Activated naive CD8-positive, alpha-beta T cell treated with anti-CD3 and anti-CD28 coated beads, Interleukin-2, amount 50 U/mL, for 24 hours (primary cell): Measurements from ENCODE around the gene ASB16.
A peak's percentile ranks its signal among the peaks of the same experiment; 100 is the strongest.

Experiments used
- ATAC-seq: fragments of 150-1000 bp; cut with Tn5 transposase; one replicate; pipeline ENCODE4 v1.10.0; 2021
- DNase-seq: peaks from one replicate; pipeline ENCODE4 v3.0.0; 2021
- H3K27ac Mint-ChIP-seq: one replicate; pipeline ENCODE4 v1.8.0; 2021; ENCODE audit warnings: mild to moderate bottlenecking, mixed read lengths
- H3K27me3 Mint-ChIP-seq: one replicate; pipeline ENCODE4 v1.8.0; 2021; ENCODE audit warnings: mixed read lengths
- H3K36me3 Mint-ChIP-seq: one replicate; pipeline ENCODE4 v1.8.0; 2021; ENCODE audit warnings: low read depth, mixed read lengths
- H3K4me1 Mint-ChIP-seq: one replicate; pipeline ENCODE4 v1.8.0; 2021; ENCODE audit warnings: mixed read lengths
- H3K4me3 Mint-ChIP-seq: one replicate; pipeline ENCODE4 v1.8.0; 2021; ENCODE audit warnings: mild to moderate bottlenecking, moderate library complexity, mixed read lengths
- H3K9me3 Mint-ChIP-seq: one replicate; pipeline ENCODE4 v1.8.0; 2021; ENCODE audit warnings: mixed read lengths

ASB16 gene

DNA sequence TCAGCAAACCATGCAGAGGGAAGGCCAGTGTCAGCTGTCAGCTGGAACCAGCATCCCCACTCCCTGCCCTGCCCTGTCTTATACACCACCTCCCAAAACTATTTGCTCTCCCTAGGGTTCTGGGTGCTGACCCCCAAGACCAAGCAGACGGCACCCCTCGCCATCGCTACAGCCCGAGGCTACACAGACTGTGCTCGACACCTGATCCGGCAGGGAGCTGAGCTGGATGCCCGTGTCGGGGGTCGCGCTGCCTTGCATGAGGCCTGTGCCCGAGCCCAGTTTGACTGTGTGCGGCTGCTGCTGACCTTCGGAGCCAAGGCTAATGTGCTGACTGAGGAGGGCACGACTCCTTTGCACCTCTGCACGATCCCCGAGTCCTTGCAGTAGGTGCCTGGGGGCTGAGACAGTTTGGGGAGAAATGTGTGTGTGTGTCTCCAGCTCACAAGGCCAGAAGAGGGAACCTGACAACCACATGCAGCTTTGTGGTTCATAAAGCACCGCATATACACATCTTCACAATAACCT is 1.5 kb downstream of the ASB16 start:
- DNase-seq, result no peak
- peaks cover 7% of the 10 kb centered on the region for H3K36me3 Mint-ChIP-seq
- no peak overlapping the region for H3K4me3 Mint-ChIP-seq
- H3K9me3 Mint-ChIP-seq, result no peaks in the 10 kb centered on the region
- no peak overlapping the region for H3K27ac Mint-ChIP-seq
- ATAC-seq, result no peak
- H3K4me1 Mint-ChIP-seq, result no peaks in the 10 kb centered on the region
- no peaks in the 10 kb centered on the region for H3K27me3 Mint-ChIP-seq

DNA sequence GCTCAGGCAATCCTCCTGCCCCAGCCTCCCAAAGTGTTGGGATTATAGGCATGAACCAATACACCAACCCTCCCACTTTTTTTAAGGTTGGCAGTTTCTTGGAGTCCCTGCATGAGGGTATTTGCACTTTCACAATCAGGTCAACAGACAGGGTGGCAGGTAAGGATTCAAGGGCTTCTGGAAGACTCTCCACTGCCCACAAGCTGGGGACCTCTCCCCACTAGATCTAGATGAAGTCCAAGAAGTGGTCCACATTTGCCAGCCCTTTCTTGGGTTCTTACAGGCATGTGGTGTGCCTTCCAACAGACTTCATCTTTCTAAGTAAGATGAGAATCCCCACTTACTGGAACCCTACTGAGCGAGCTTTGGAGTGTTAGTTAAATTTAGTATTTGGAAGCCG is 3.9 kb downstream of the ASB16 start:
- DNase-seq (no peak), ATAC-seq (no peak)
- Mint-ChIP-seq H3K4me3 (no peak overlapping the region), H3K27me3 (no peaks in the 10 kb centered on the region), H3K9me3 (no peaks in the 10 kb centered on the region), H3K4me1 (no peaks in the 10 kb centered on the region), H3K27ac (no peak overlapping the region), H3K36me3 (peaks cover 10% of the 10 kb centered on the region)

DNA sequence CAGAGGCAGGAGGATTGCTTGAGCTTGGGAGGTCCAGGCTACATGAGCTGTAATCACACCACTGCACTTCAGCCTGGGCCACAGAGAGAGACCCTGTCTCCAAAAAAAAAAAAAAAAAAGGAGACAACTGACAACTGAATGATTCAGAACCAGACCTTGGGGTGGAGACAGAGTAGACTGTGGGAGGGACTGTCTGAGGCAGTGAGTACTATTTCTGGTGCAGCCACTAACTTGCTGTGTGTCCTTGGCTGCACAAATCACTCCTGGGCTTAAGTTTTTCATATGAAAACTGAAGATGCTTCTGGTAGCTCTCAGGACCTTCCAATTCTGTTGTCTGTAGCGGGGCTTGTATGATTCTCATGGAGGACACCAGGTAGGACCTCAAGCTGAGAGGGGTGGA is 5.8 kb downstream of the ASB16 start:
- Mint-ChIP-seq H3K4me1 (no peaks in the 10 kb centered on the region), H3K4me3 (no peak overlapping the region), H3K9me3 (no peaks in the 10 kb centered on the region), H3K27ac (no peak overlapping the region), H3K27me3 (no peaks in the 10 kb centered on the region), H3K36me3 (peaks cover 10% of the 10 kb centered on the region)
- ATAC-seq (peak; percentile 30), DNase-seq (no peak)

DNA sequence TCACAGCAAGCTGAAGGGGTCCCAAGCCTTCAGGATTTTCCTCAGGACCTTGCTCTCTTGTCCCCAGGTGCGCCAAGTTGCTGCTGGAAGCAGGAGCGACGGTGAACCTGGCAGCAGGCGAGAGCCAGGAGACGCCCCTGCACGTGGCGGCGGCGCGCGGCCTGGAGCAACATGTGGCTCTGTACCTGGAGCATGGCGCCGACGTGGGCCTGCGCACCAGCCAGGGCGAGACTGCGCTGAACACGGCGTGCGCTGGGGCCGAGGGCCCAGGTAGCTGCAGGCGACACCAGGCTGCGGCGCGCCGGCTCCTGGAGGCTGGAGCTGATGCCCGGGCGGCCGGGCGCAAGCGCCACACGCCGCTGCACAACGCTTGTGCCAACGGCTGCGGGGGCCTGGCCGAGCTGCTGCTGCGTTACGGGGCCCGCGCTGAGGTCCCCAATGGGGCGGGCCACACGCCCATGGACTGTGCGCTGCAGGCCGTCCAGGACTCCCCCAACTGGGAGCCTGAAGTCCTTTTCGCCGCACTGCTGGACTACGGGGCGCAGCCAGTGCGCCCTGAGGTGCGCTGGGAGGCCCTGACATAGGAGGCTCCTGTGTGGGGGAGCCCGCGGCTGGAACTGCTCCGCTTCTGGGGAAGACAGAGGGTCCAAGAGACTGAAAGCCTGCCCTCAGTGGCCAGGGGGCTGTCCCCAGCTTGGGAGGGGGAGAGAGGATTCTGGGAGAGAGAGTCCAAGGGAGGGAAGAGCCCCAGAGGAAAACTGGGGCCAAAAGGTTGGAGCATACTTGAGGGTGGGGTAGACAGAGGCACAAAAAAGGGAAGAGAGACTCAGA is 6.4 kb downstream of the ASB16 start:
- peaks cover 16% of the 10 kb centered on the region for H3K36me3 Mint-ChIP-seq
- DNase-seq (no peak), ATAC-seq (peak; percentile 25)
- H3K9me3 Mint-ChIP-seq, result no peaks in the 10 kb centered on the region
- no peaks in the 10 kb centered on the region for H3K27me3 Mint-ChIP-seq
- H3K27ac Mint-ChIP-seq, result no peak overlapping the region
- no peak overlapping the region for H3K4me3 Mint-ChIP-seq
- H3K4me1 Mint-ChIP-seq, result no peaks in the 10 kb centered on the region

DNA sequence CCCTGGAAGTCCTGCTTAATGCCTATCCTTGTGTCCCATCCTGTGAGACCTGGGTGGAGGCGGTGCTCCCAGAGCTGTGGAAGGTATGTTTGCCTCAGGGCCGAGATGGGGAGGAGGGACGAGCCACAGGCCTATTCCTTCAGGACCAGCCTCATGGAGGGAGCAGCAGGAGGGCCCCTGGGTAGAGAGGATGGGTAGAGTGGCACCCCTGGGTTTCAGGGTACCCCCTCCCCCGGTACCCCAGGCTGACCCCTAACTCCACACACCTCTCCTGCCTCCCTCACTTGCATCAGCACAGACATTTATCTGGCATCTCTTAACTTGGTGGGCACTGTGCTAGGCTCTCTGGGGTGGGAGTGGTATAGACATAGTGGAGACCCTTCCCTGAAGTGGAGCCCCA is 7.1 kb downstream of the ASB16 start:
- Mint-ChIP-seq H3K9me3 (no peaks in the 10 kb centered on the region), H3K27ac (no peak overlapping the region), H3K27me3 (no peaks in the 10 kb centered on the region), H3K36me3 (peaks cover 19% of the 10 kb centered on the region), H3K4me3 (no peak overlapping the region), H3K4me1 (no peaks in the 10 kb centered on the region)
- ATAC-seq, result no peak
- no peak for DNase-seq

DNA sequence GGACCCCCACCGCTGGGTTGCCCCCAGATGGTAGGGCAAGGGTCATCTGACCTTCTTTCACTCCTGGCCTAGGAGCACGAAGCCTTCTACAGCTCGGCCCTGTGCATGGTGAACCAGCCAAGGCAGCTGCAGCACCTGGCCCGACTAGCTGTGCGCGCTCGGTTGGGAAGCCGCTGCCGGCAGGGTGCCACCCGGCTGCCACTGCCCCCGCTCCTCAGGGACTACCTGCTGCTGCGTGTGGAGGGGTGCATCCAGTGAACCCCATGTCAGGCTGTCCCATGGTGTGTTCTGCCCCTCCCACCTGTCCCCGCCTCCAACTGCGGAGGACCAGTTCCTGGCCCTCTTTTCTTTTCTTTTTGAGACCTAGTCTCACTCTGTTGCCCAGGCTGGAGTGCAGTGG is 7.6 kb downstream of the ASB16 start:
- H3K36me3 Mint-ChIP-seq, result peaks cover 19% of the 10 kb centered on the region
- no peaks in the 10 kb centered on the region for H3K9me3 Mint-ChIP-seq
- ATAC-seq (no peak), DNase-seq (no peak)
- no peaks in the 10 kb centered on the region for H3K4me1 Mint-ChIP-seq
- no peak overlapping the region for H3K27ac Mint-ChIP-seq
- H3K27me3 Mint-ChIP-seq, result no peaks in the 10 kb centered on the region
- no peak overlapping the region for H3K4me3 Mint-ChIP-seq

DNA sequence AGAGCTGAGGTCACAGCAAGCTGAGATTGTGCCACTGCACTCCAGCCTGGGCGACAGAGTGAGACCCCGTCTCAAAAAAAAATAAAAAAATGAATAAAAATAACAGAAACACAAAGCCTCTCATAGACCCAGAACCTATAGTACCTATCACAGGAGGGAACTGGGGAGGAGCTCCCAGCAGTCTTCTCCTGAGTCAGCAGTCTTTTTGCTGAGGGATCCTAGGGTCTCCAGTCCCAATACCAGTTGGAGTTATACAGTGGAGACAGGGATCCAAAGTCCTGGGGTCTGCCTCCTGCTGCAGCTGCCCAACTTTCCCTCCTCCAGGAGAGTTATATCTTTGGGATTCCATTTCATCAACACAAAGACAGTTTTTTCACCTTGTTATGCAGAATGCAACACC is 12.5 kb downstream of the ASB16 start:
- Mint-ChIP-seq H3K9me3 (no peaks in the 10 kb centered on the region), H3K36me3 (peaks cover 17% of the 10 kb centered on the region), H3K4me3 (no peak overlapping the region), H3K4me1 (peaks cover 28% of the 10 kb centered on the region), H3K27me3 (no peaks in the 10 kb centered on the region), H3K27ac (no peak overlapping the region)
- DNase-seq (no peak), ATAC-seq (no peak)

DNA sequence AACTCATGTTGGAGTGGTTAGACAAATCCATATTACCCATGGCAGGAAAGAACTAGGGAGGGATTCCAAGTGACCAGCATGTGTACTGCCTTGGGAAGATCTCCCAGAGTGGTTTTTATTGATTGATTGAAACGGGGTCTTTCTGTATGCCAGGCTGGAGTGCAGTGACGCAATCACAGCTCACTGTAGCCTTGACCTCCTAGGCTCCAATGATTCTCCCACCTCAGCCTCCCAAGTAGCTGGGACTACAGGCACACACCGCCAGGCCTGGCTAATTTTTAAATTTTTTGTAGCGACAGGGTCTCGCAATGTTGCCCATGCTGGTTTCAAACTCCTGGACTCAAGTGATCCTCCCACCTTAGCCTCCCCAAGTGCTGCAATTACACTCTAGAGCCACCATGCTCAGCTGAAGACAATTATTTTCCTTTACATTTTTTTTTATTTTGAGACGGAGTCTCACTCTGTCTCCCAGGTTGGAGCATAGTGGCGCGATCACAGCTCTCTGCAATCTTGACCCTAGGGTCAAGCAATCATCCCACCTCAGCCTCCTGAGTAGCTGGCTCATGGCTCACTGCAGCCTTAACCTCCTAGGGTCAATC is 13.8 kb downstream of the ASB16 start:
- peak overlapping the region; percentile 99 for H3K4me3 Mint-ChIP-seq
- H3K36me3 Mint-ChIP-seq, result peaks cover 14% of the 10 kb centered on the region

DNA sequence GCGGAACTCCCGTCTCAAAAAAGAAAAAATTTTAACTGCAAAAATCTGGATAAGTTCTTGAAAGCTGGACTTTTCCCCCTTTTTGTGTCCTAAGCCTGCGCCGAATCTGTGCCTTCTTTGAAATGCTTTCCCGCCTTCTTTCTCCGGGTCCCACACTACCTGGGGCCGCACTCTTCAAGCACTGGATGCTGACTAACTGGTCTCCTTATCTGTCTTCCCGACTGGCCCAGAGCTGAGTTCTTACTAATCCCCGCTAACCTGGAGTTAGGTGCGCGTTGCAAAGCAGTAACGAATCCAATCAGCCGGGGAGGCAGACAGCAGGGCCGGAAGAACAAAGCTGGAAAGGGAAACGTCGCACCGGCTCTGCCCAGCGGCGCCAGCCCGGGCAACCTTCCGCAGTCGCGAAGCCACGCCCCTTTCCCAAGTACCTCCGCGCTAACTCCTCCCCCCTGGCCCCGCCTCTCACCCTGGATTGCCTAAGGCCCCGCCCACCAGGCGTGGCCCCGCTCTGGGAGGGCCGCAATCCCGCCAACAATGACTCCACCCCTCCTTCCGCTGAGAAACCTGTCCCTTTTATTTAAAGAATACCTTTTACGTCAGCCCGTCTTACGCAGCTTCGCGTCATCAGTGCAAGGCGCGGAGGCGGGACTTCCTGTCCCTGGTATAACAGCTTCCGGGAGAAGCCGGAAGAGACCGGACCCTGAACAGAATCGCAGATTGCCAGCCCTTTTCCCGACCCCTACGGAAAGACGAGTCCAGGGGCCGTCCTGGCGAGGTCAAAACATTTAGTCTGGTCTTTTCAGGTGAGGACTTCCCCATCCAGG is 16.0 kb downstream of the ASB16 start, which contains the start of gene TMUB2:
Gene TMUB2 (plus strand): TSS at position 666 of the 824 bp plus-strand sequence. CDS start 737 bp downstream, outside the sequence.
- peak within 1 kb of the TSS; percentile 98 for H3K27ac Mint-ChIP-seq
- peaks cover 16% of the 10 kb centered on the region for H3K36me3 Mint-ChIP-seq
- DNase-seq (peak; percentile 100), ATAC-seq (peak; percentile 83)
- peaks cover 36% of the 10 kb centered on the region for H3K4me1 Mint-ChIP-seq
- no peaks in the 10 kb centered on the region for H3K9me3 Mint-ChIP-seq
- H3K27me3 Mint-ChIP-seq, result no peaks in the 10 kb centered on the region
- peak within 1 kb of the TSS; percentile 99 for H3K4me3 Mint-ChIP-seq

More for the DNA sequence above, 13.8 kb downstream of the ASB16 start:
- no peaks in the 10 kb centered on the region for H3K9me3 Mint-ChIP-seq
- ATAC-seq, result no peak
- no peak for DNase-seq
- peaks cover 36% of the 10 kb centered on the region for H3K4me1 Mint-ChIP-seq
- H3K27me3 Mint-ChIP-seq, result no peaks in the 10 kb centered on the region
- H3K27ac Mint-ChIP-seq, result no peak overlapping the region

DNA sequence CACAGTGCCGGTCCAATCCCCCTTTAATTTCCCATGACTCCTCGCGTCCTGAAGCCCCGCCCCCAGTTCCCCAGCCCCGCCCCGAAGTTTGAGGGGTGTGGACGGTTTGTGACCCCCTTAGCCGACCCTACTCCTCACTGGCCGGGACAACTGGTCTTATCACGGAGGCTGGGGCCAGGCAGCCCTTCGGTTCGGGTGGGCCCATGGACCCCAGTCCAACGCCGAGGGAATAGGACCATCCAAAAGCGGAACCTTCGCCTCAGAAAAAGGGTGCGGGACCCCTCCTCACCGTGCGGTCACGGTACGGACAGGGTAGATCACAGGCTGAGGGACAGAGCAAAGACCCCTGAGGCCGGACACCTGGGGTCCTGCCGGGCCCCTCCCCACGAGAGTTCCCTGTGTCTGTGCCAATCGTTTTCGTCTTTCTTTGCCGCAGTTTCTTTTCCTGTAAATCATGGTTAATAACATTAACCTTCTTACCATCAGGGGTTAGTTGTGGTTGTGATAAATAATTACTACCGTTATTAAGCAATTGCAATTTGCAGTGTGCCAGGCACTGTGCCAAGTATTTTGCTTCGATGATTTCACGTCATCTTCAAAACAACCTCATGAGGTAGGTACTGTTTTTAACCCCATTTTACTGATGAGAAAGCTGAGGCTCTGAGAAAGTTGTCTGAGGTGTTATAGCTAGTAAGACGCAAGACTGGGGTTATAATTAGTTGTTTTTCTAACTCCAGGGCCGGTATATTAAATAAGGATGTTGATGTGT is 16.8 kb downstream of the ASB16 start:
- H3K4me1 Mint-ChIP-seq, result peaks cover 36% of the 10 kb centered on the region
- H3K4me3 Mint-ChIP-seq, result peak overlapping the region; percentile 99
- H3K9me3 Mint-ChIP-seq, result no peaks in the 10 kb centered on the region
- no peaks in the 10 kb centered on the region for H3K27me3 Mint-ChIP-seq
- peaks cover 9% of the 10 kb centered on the region for H3K36me3 Mint-ChIP-seq
- peak overlapping the region; percentile 98 for H3K27ac Mint-ChIP-seq
- peak; percentile 31 for ATAC-seq
- DNase-seq, result no peak

DNA sequence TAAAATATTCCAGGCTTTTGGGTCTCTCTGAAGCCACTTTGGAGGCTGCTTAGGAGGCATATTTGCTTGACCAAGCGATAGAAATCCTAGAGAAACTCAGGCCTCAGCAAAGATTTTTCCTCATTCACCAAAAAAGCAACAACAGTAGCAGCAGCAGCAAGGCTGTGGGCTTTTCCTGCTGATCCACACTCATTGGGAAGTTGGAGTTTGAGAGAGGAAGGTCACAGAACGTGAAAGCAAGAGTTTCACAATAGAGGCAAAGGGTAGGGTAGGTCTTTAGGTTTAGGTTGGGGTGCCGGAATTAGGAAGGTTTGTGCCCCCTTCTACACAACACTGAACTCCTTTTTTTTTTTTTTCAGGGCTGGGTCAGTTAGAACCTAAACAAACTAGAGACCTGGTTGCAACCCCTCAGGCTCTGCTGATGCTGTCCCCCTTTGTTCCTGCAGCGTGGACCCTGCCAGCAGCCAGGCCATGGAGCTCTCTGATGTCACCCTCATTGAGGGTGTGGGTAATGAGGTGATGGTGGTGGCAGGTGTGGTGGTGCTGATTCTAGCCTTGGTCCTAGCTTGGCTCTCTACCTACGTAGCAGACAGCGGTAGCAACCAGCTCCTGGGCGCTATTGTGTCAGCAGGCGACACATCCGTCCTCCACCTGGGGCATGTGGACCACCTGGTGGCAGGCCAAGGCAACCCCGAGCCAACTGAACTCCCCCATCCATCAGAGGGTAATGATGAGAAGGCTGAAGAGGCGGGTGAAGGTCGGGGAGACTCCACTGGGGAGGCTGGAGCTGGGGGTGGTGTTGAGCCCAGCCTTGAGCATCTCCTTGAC is 18.3 kb downstream of the ASB16 start:
- H3K27ac Mint-ChIP-seq, result peak overlapping the region; percentile 49

DNA sequence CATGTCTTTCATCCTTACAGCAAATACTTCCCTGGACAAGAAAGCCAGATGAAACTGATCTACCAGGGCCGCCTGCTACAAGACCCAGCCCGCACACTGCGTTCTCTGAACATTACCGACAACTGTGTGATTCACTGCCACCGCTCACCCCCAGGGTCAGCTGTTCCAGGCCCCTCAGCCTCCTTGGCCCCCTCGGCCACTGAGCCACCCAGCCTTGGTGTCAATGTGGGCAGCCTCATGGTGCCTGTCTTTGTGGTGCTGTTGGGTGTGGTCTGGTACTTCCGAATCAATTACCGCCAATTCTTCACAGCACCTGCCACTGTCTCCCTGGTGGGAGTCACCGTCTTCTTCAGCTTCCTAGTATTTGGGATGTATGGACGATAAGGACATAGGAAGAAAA is 20.0 kb downstream of the ASB16 start:
- Mint-ChIP-seq H3K27ac (peak overlapping the region; percentile 15), H3K4me3 (no peak overlapping the region)

More for the DNA sequence above, 18.3 kb downstream of the ASB16 start:
- peaks cover 9% of the 10 kb centered on the region for H3K36me3 Mint-ChIP-seq
- H3K9me3 Mint-ChIP-seq, result no peaks in the 10 kb centered on the region
- H3K27me3 Mint-ChIP-seq, result no peaks in the 10 kb centered on the region
- no peak for DNase-seq
- no peak for ATAC-seq
- H3K4me1 Mint-ChIP-seq, result peaks cover 36% of the 10 kb centered on the region
- H3K4me3 Mint-ChIP-seq, result peak overlapping the region; percentile 99

DNA sequence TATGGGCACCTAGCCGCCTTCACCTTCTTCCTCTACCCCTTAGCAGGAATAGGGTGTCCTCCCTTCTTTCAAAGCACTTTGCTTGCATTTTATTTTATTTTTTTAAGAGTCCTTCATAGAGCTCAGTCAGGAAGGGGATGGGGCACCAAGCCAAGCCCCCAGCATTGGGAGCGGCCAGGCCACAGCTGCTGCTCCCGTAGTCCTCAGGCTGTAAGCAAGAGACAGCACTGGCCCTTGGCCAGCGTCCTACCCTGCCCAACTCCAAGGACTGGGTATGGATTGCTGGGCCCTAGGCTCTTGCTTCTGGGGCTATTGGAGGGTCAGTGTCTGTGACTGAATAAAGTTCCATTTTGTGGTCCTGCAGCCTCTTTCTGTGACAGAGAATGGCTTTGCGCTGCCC is 20.9 kb downstream of the ASB16 start:
- H3K4me3 Mint-ChIP-seq, result no peak overlapping the region
- ATAC-seq (no peak), DNase-seq (no peak)
- H3K36me3 Mint-ChIP-seq, result peaks cover 17% of the 10 kb centered on the region
- no peaks in the 10 kb centered on the region for H3K9me3 Mint-ChIP-seq
- no peak overlapping the region for H3K27ac Mint-ChIP-seq
- H3K4me1 Mint-ChIP-seq, result peaks cover 18% of the 10 kb centered on the region
- no peaks in the 10 kb centered on the region for H3K27me3 Mint-ChIP-seq

More for the DNA sequence above, 20.0 kb downstream of the ASB16 start:
- DNase-seq (no peak), ATAC-seq (no peak)
- H3K9me3 Mint-ChIP-seq, result no peaks in the 10 kb centered on the region
- no peaks in the 10 kb centered on the region for H3K27me3 Mint-ChIP-seq
- H3K4me1 Mint-ChIP-seq, result peaks cover 23% of the 10 kb centered on the region
- peaks cover 16% of the 10 kb centered on the region for H3K36me3 Mint-ChIP-seq
